Activated naive CD4-positive, alpha-beta T cell treated with anti-CD3 and anti-CD28 coated beads, Interleukin-2, amount 50 U/mL, for 16 hours (primary cell): ENCODE measurements around the gene UBIAD1.

Source experiments
- DNase-seq: peaks from one replicate; pipeline ENCODE4 v3.0.0-alpha.2; 2020

UBIAD1 gene

DNA sequence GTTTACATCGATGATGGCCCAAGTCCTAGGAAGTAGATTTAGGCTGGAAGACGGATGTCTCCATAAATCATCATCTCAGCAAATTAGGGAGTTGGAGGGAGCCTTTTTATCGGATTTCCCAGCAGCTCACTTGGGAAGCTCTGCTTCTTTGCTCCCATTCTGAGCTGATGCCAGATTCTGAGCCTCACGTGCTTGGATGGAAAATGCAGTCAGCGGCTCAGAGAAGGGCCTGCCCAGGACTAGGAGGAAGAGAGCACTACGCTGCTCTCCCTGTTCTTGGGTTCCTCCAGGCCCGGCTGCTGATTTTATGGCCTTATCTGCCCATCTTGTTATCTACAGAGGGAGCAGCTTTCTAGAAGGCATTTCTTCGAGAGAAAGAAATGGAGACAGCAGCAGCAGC, 42.0 kb downstream of the UBIAD1 start:
- no peak for DNase-seq

DNA sequence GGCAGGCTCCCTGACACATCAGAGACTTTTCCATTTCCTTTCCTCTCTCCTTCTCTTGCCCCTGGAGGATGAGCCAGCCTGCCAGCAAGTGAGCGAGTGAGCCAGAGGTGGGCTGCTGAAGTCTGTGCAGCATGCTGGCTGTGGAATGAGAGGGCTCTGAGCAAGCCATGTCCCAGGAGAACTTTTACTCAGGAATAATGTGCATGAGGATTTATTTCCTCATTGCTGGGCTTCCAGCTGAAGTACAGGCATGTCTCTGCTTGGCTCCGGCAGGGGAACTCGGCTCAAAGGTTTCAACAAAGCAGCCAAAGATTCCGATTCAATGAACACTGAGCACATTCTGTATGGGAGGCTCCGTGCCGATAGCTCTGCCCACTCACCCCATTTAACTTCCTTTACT, 43.7 kb downstream of the UBIAD1 start:
- DNase-seq = no peak

- no peak for DNase-seq
These were observed 46.0 kb downstream of the UBIAD1 start for GRCh38 chr1:11318982-11319381.

DNA sequence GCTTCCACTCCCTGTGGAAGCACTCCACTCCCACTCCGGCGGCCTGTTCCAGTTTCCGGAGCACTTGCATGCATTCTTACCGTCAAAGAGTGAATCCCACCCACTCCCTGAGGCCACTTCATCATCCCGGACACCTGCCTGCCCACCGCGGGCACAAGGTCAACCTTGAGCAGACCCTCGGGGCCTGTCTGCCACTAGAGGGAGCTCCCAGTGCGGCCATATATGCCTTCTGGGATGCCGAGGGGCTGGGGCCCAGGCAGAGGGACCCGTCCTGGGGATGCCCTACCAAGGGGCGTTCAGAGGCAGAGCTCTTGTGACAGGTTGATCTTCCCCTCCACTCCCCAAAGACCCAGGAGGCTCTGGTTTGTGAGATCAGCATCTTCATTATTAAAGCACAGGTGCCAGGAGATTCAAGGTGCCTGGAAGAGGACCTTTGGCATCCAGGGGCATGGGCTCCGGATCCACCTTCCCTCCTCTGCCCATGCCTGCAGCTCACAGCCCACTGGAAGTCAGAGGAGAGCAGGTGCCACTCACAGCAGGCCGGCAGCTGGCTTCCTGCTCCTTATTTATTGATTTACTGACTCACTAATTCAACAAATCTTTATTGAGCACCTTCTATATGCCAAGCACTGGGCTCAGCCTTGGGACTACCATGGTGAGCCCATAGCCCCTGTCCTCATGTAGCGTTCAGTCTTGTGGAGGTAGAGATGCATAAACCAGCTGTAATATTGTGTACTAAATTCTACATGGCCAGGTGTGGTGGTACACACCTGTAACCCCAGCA, 47.3 kb downstream of the UBIAD1 start:
- peak; percentile 51 for DNase-seq

GRCh38 chr1:11321656-11322491, 48.9 kb downstream of the UBIAD1 start:
- DNase-seq = no peak

DNA sequence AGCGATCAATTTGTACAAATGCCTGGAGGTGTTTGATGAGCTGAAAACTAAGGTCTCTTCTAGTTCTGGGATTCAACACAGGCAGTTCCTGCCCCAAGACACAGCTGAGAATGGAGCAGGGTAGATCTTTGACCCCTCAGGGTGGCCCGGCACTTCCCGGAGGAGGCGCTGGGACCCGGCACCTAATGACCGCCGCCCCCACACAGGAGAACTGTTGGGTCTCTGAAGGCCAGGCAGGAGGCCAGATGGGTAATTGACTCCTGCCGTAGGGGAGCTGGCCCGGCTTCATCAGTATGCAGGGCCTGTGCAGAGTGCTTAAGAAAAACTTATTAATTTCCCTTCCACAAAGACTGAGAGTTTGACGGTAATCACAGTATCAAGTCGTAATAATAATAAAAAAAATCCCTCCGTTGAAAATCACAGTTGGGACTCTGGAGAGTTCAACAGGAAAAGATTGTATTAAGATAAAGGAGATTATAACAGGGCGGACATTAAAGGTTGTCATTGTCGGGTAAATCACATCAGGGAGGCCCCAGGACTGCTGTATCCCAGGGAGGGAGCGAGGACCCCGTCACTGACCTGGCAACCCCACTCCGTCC, 51.7 kb downstream of the UBIAD1 start:
- DNase-seq = no peak

GRCh38 chr1:11326070-11326469, 53.1 kb downstream of the UBIAD1 start:
- DNase-seq = no peak

DNA sequence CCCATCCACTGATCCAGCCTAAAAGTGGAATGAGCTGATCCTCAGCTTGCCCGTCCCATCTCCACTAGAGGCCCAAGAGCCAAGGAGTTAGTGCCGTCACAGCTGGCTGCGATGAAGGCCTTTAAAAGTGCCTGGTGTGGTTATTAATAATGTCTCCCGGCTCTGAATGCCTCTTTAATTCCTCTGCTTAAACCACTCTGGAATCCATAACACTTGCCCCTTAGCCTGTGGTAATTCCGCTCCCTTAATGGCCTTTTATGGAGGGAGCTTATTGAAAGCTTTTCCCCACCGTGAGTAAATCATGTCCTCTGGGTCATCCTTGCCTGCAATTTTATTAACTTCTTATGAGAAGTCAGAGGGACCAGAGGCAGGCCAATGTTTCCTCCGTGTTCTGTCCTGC, 55.4 kb downstream of the UBIAD1 start:
- DNase-seq = no peak

DNA sequence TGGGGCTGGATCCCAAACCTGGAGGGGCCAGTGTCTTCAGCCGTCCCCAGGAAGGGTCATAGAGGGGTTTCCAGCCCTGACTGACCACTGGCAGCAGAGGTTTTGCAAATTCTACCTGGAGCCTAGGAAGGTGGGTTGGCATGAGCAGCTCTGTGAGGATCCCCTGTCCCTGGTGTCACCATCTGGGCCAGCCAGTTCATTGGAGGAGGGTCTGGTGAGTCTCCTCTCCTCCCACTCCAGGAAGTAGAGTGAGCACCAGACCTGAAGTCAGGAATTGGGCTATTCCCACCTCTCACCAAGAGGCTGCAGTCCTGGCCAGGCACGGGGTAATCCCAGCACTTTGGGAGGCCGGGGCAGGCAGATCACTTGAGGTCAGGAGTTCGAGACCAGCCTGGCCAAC, 57.4 kb downstream of the UBIAD1 start:
- DNase-seq = no peak

DNA sequence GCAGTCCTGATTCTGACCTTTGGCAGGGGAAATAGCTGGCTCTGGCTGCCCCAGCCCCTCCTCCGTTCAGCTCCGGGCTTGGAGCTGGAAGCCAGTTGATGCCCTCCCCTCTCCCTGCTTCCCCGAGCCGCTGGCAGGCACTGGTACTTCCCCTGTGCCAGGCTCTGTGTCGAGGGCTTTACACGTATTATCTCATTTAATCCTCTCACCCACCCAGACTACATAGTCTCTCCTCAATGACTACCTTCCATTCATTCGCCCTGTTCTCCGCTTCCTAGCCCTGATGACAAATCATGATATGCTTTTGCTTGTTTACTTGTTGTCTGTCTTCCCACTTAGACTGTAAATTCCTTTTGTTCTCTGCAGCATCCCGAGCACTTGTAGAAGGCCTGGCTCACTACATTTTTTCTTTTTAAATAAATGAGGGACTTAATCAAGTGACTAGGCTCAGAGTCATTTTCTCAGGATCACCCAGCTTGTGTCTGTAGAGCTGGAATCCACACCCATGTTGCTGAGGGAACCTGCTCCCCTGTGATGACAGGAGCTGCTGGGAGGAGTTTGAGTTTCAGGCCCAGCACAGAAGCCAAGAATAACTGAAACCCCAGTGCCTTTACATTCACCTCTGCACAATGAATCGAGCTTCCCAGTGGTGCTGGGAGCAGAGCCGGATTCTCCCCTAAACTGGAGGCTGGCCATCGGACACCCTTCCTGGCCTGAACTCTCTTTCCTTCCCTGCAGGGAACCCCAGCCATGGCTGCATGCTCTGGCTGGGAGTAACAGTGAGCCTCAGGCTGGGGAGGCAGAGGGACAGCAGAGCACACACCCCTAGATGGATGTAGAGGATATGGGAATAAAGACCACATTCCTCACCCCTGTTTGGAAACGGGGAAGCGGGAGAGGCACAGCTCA, 58.3 kb downstream of the UBIAD1 start:
- DNase-seq = no peak

GRCh38 chr1:11331945-11332546, 59.0 kb downstream of the UBIAD1 start:
- DNase-seq = no peak

- DNase-seq = no peak
These were observed 60.6 kb downstream of the UBIAD1 start for GRCh38 chr1:11333631-11334030.

- DNase-seq = no peak
These were observed 61.3 kb downstream of the UBIAD1 start for GRCh38 chr1:11334261-11334804.

- DNase-seq = no peak
These were observed 61.8 kb downstream of the UBIAD1 start for GRCh38 chr1:11334821-11335220.

GRCh38 chr1:11335417-11336056, 62.5 kb downstream of the UBIAD1 start:
- DNase-seq = no peak

DNA sequence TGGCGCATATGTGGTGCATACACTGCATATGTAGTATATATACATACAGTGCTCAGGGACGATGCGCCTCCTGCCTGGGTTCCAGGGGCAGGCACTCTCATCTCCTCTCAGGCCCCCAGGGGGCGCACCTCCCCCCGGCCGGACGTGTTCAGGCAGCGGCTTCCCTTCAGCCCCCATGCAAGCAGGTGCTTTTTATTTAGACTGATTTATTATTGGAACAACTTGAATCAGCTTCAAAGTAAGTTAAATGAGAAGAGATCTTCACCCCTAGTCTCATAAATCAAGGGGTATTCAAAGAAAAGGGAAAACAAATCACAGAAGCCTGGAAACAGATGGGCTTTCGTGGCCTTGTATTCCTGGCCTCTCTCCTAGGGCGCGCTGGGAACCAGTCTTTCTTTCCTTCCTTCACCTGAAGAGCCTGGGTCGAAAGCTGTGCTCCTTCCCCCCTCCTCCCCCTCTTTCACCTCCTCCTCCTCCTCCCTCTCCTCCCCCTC, 64.6 kb downstream of the UBIAD1 start:
- DNase-seq = peak; percentile 76
